ENCODE data around the gene RTP5. TPM values are rescaled to one million over a fixed set of nuclear protein-coding genes. Genes with fewer than 3 reads are reported as not detected.
"Not testable (repeated sequence)": the region's sequence is repeated elsewhere in the genome, so short reads cannot be mapped to it uniquely, and the experiment has no call there.

RTP5 gene
- total RNA-seq, 4 donors from 2014 or later: not detected

GRCh38 chr2:241827394-241827793 lies 42.1 kb upstream of the RTP5 start:
- 73 to 75% methylated on average over 2 of the region's 2 CpGs for WGBS, 2 donors (ENCODE audit: low coverage in 1 of 2)
- Histone ChIP-seq H3K27ac (no peak overlapping the region), H3K27me3 (peaks cover 11% of the 10 kb centered on the region), H3K4me3 (no peak overlapping the region), H3K4me1 (no peaks in the 10 kb centered on the region), H3K36me3 (no peaks in the 10 kb centered on the region), H3K9me3 (peaks cover 0 to 18% (median 0%) of the 10 kb centered on the region in 3 donors)
- TF ChIP-seq POLR2AphosphoS5 (IDR thresholded peaks at IDR 0.05) (no peak), POLR2A (IDR thresholded peaks at IDR 0.05) (no peak), EP300 (IDR thresholded peaks at IDR 0.05) (no peak), CTCF (IDR thresholded peaks at IDR 0.05) (no peak)
- ATAC-seq: no peak

GRCh38 chr2:241833101-241833663 lies 36.3 kb upstream of the RTP5 start:
- Histone ChIP-seq H3K36me3 (no peaks in the 10 kb centered on the region), H3K27me3 (peaks cover 18% of the 10 kb centered on the region), H3K4me3 (no peak overlapping the region), H3K4me1 (no peaks in the 10 kb centered on the region), H3K27ac (no peak overlapping the region), H3K9me3 (peaks cover 0 to under 1% (median 0%) of the 10 kb centered on the region in 3 donors)
- WGBS, 2 donors (ENCODE audit: low coverage in 1 of 2): 33 to 39% methylated on average over 13 of the region's 13 CpGs
- TF ChIP-seq POLR2AphosphoS5 (IDR thresholded peaks at IDR 0.05): no peak
- no peak for TF ChIP-seq POLR2A (IDR thresholded peaks at IDR 0.05)
- TF ChIP-seq CTCF (IDR thresholded peaks at IDR 0.05): no peak
- TF ChIP-seq EP300 (IDR thresholded peaks at IDR 0.05): no peak
- ATAC-seq: no peak

- H3K4me1 ChIP-seq, H3K4me3 ChIP-seq, H3K36me3 ChIP-seq, ATAC-seq, H3K9me3 ChIP-seq, H3K27ac ChIP-seq: not testable (repeated sequence)
- WGBS, 2 donors (ENCODE audit: low coverage in 1 of 2): 64 to 74% methylated on average over 5 to 8 of the region's 28 CpGs
- peaks cover 18% of the 10 kb centered on the region for H3K27me3 ChIP-seq
Observed at GRCh38 chr2:241833756-241834526, 35.6 kb upstream of the RTP5 start.

- no peak overlapping the region for H3K27ac ChIP-seq
- WGBS, 2 donors (ENCODE audit: low coverage in 1 of 2): 80 to 85% methylated on average over 5 of the region's 10 CpGs
- peaks cover 18% of the 10 kb centered on the region for H3K27me3 ChIP-seq
- H3K4me3 ChIP-seq: no peak overlapping the region
- TF ChIP-seq POLR2AphosphoS5 (IDR thresholded peaks at IDR 0.05): no peak
- no peak for TF ChIP-seq CTCF (IDR thresholded peaks at IDR 0.05)
- no peak for TF ChIP-seq POLR2A (IDR thresholded peaks at IDR 0.05)
- TF ChIP-seq EP300 (IDR thresholded peaks at IDR 0.05): no peak
- no peaks in the 10 kb centered on the region for H3K4me1 ChIP-seq
- H3K36me3 ChIP-seq: no peaks in the 10 kb centered on the region
- H3K9me3 ChIP-seq: no peaks in the 10 kb centered on the region
- no peak for ATAC-seq
Observed at GRCh38 chr2:241834527-241835210, 34.9 kb upstream of the RTP5 start.

- no peak for ATAC-seq
Observed at GRCh38 chr2:241835611-241836010, 33.9 kb upstream of the RTP5 start.

More at GRCh38 chr2:241835611-241836010, 33.9 kb upstream of the RTP5 start:
- Histone ChIP-seq H3K9me3 (no peaks in the 10 kb centered on the region), H3K4me3 (no peak overlapping the region), H3K27ac (no peak overlapping the region), H3K27me3 (peaks cover 18% of the 10 kb centered on the region), H3K36me3 (no peaks in the 10 kb centered on the region), H3K4me1 (no peaks in the 10 kb centered on the region)
- WGBS, 2 donors (ENCODE audit: low coverage in 1 of 2): 60 to 66% methylated on average over 1 to 4 of the region's 4 CpGs
- TF ChIP-seq POLR2AphosphoS5 (IDR thresholded peaks at IDR 0.05) (no peak), EP300 (IDR thresholded peaks at IDR 0.05) (no peak), POLR2A (IDR thresholded peaks at IDR 0.05) (no peak), CTCF (IDR thresholded peaks at IDR 0.05) (no peak)

Measured in gastroesophageal sphincter (tissue), 4 donors.